ENCODE results near the gene RNF222. TPM values are rescaled to one million over a fixed set of nuclear protein-coding genes. Genes with fewer than 3 reads are reported as not detected.

The RNF222 gene
- polyA plus RNA-seq, 1 donor (not counting 4 experiments of a cell fraction or from before 2014, with no cell fraction given), result 0.18 TPM

GRCh38 chr17:8386841-8387240, 10.8 kb downstream of the RNF222 start:
- Histone ChIP-seq H3K27ac (ENCODE audit: control insufficient read depth, insufficient read depth, low read length) (no peak overlapping the region), H3K4me3 (ENCODE audit: control insufficient read depth in 2 of 3, extremely low read depth in 1 of 3, insufficient read depth in 2 of 3, low read depth in 1 of 3, low read length in 3 of 3) (no peak overlapping the region), H3K4me2 (ENCODE audit: control insufficient read depth, extremely low read depth, insufficient read depth, low read depth, low read length) (no peak overlapping the region), H3K36me3 (ENCODE audit: control insufficient read depth in 2 of 2, extremely low read depth in 1 of 2, insufficient read depth in 2 of 2, low read length in 2 of 2) (peaks cover 2 to 3% of the 10 kb centered on the region in 2 experiments), H3K9me1 (ENCODE audit: control insufficient read depth, extremely low read depth, insufficient read depth, low read length) (no peaks in the 10 kb centered on the region), H3K9ac (ENCODE audit: control insufficient read depth, extremely low read depth, insufficient read depth, low read length) (no peak overlapping the region), H3K4me1 (ENCODE audit: control insufficient read depth, extremely low read depth, insufficient read depth, low read length) (peaks cover 22% of the 10 kb centered on the region), H3K27me3 (ENCODE audit: control insufficient read depth, extremely low read depth, insufficient read depth, low read length) (no peaks in the 10 kb centered on the region), H3K79me2 (ENCODE audit: control insufficient read depth, insufficient read depth, low read length) (peaks cover 12% of the 10 kb centered on the region), H4K20me1 (ENCODE audit: control insufficient read depth, extremely low read depth, insufficient read depth, low read length) (no peaks in the 10 kb centered on the region), H2AFZ (ENCODE audit: control insufficient read depth, low read length) (no peak overlapping the region), H3K9me3 (ENCODE audit: control insufficient read depth, low read depth, low read length) (no peaks in the 10 kb centered on the region)
- TF ChIP-seq EZH2 (IDR thresholded peaks at IDR 0.05; ENCODE audit: low read length) (no peak), CTCF (optimal IDR thresholded peaks at IDR 0.05 in 1 of 3, IDR thresholded peaks at IDR 0.05 in 1 of 3, conservative IDR thresholded peaks at IDR 0.05 in 1 of 3; ENCODE audit: extremely low read depth in 1 of 3, insufficient read depth in 2 of 3, low read length in 3 of 3) (no peak)
- DNase-seq (ENCODE audit: low read depth, low spot score) (no peak), FAIRE-seq (no peak)
- dilution Hi-C loops (cut with MboI; ENCODE audit: extremely low pct_ligation_motif_present, low sequenced_read_pairs), result no loop called here

GRCh38 chr17:8384801-8385378, 12.7 kb downstream of the RNF222 start:
- DNase-seq (ENCODE audit: low read depth, low spot score) (no peak), FAIRE-seq (peak; percentile 73)
- H3K4me3 ChIP-seq (ENCODE audit: control insufficient read depth in 2 of 3, extremely low read depth in 1 of 3, insufficient read depth in 2 of 3, low read depth in 1 of 3, low read length in 3 of 3), result peak overlapping the region in 1 of 3 experiments; percentile 72
- H3K27ac ChIP-seq (ENCODE audit: control insufficient read depth, insufficient read depth, low read length), result peak overlapping the region; percentile 1
- no peak overlapping the region for H3K9ac ChIP-seq (ENCODE audit: control insufficient read depth, extremely low read depth, insufficient read depth, low read length)
- no peaks in the 10 kb centered on the region for H3K9me3 ChIP-seq (ENCODE audit: control insufficient read depth, low read depth, low read length)
- H3K9me1 ChIP-seq (ENCODE audit: control insufficient read depth, extremely low read depth, insufficient read depth, low read length), result no peaks in the 10 kb centered on the region
- H3K4me1 ChIP-seq (ENCODE audit: control insufficient read depth, extremely low read depth, insufficient read depth, low read length), result peaks cover 34% of the 10 kb centered on the region
- H3K27me3 ChIP-seq (ENCODE audit: control insufficient read depth, extremely low read depth, insufficient read depth, low read length), result no peaks in the 10 kb centered on the region
- H2AFZ ChIP-seq (ENCODE audit: control insufficient read depth, low read length), result no peak overlapping the region
- H3K79me2 ChIP-seq (ENCODE audit: control insufficient read depth, insufficient read depth, low read length), result peaks cover 31% of the 10 kb centered on the region
- H4K20me1 ChIP-seq (ENCODE audit: control insufficient read depth, extremely low read depth, insufficient read depth, low read length), result peaks cover 13% of the 10 kb centered on the region
- dilution Hi-C loops (cut with MboI; ENCODE audit: extremely low pct_ligation_motif_present, low sequenced_read_pairs), result no loop called here
- TF ChIP-seq EZH2 (IDR thresholded peaks at IDR 0.05; ENCODE audit: low read length), result no peak
- TF ChIP-seq CTCF (optimal IDR thresholded peaks at IDR 0.05 in 1 of 3, IDR thresholded peaks at IDR 0.05 in 1 of 3, conservative IDR thresholded peaks at IDR 0.05 in 1 of 3; ENCODE audit: extremely low read depth in 1 of 3, insufficient read depth in 2 of 3, low read length in 3 of 3), result no peak
- peak overlapping the region; percentile 4 for H3K4me2 ChIP-seq (ENCODE audit: control insufficient read depth, extremely low read depth, insufficient read depth, low read depth, low read length)
- H3K36me3 ChIP-seq (ENCODE audit: control insufficient read depth in 2 of 2, extremely low read depth in 1 of 2, insufficient read depth in 2 of 2, low read length in 2 of 2), result peaks cover 12 to 20% of the 10 kb centered on the region in 2 experiments
